CD4-positive, alpha-beta T cell (primary cell): ENCODE measurements around the gene CLOCK. TPM values are rescaled to one million over a fixed set of nuclear protein-coding genes. Genes with fewer than 3 reads are reported as not detected.
A peak's percentile ranks its signal among the peaks of the same experiment; 100 is the strongest.

Source experiments
- ATAC-seq: fragments of 200-7000 bp; cut with Tn5 transposase; one replicate; pipeline ENCODE4 v1.10.0; 2022; ENCODE audit warnings: mild to moderate bottlenecking; ENCODE audit not compliant: poor library complexity
- CTCF ChIA-PET: fragments of 350-600 bp; sonication (Branson Sonifier 250); formaldehyde crosslinking; loops from one replicate; lab custom pipeline; 2021; ENCODE audit warnings: antibody characterized with exemption, inconsistent platforms; lab: Charles Lee
- POLR2A ChIA-PET: fragments of 350-600 bp; sonication (Branson Sonifier 250); formaldehyde crosslinking; loops from one replicate; lab custom pipeline; 2021; ENCODE audit warnings: antibody characterized with exemption, inconsistent platforms; lab: Charles Lee
- DNase-seq, 14 experiments: peaks; one replicate each; pipeline ENCODE4 v3.0.0-alpha.2; 2013 to 2020; ENCODE audit warnings: mixed read lengths in 2 of 14
- H3K27ac ChIP-seq, 2 donors: one replicate each; pipeline versions ENCODE4 v1.5.1 to v1.7.0; 2013; ENCODE audit warnings: low read length in 2 of 2, low read depth in 1 of 2, mild to moderate bottlenecking in 1 of 2
- H3K27me3 ChIP-seq, 2 experiments: 1 replicate in 1 of 2; 2 replicates in 1 of 2; pipeline versions ENCODE4 v1.6.1 to v1.7.0; 2013; ENCODE audit warnings: low read length in 2 of 2, control low read depth in 1 of 2, mild to moderate bottlenecking in 1 of 2, moderate library complexity in 1 of 2; ENCODE audit not compliant: insufficient read depth in 2 of 2, control insufficient read depth in 1 of 2
- H3K36me3 ChIP-seq: one replicate; pipeline ENCODE4 v1.6.1; 2013; ENCODE audit warnings: low read length, control low read depth; ENCODE audit not compliant: insufficient read depth
- H3K4me1 ChIP-seq: one replicate; pipeline ENCODE4 v1.6.1; 2013; ENCODE audit warnings: low read length, control low read depth; ENCODE audit not compliant: insufficient read depth
- H3K4me3 ChIP-seq: one replicate; pipeline ENCODE4 v1.5.1; 2013; ENCODE audit warnings: mild to moderate bottlenecking, low read length, moderate library complexity
- H3K9me3 ChIP-seq, 2 experiments: 1 replicate in 1 of 2; 2 replicates in 1 of 2; pipeline versions ENCODE4 v1.6.1 to v1.7.0; 2013; ENCODE audit warnings: low read length in 2 of 2, mild to moderate bottlenecking in 2 of 2, control low read depth in 1 of 2, moderate library complexity in 1 of 2; ENCODE audit not compliant: control insufficient read depth in 1 of 2, insufficient read depth in 1 of 2
- H3K27ac Mint-ChIP-seq: one replicate; pipeline ENCODE4 v1.8.0; 2020; ENCODE audit warnings: mixed read lengths
- H3K27me3 Mint-ChIP-seq: one replicate; pipeline ENCODE4 v1.8.0; 2021; ENCODE audit warnings: mixed read lengths
- H3K36me3 Mint-ChIP-seq: one replicate; pipeline ENCODE4 v1.8.0; 2021; ENCODE audit warnings: low read depth, mixed read lengths
- H3K4me1 Mint-ChIP-seq: one replicate; pipeline ENCODE4 v1.8.0; 2021; ENCODE audit warnings: low read depth, mixed read lengths
- H3K4me3 Mint-ChIP-seq: one replicate; pipeline ENCODE4 v1.8.0; 2020; ENCODE audit warnings: mild to moderate bottlenecking, mixed read lengths
- H3K9me3 Mint-ChIP-seq: one replicate; pipeline ENCODE4 v1.8.0; 2020; ENCODE audit warnings: mixed read lengths
- intact Hi-C, 2 experiments: fragments of 100-400 bp; cut with DNase I in 1 of 2; cut with micrococcal nuclease in 1 of 2; formaldehyde crosslinking; loops; one replicate each; pipeline versions ENCODE4 v1.15.1 to v1.9.0; 2023 to 2025; cut with DNase I, micrococcal nuclease
- total RNA-seq, 174 experiments: library from RNA in 2 of 174; stranded (reverse) in 2 of 174; gene quantifications; one replicate each; pipeline ENCODE4 v1.2.3 and lab custom pipeline; 2021 to 2026
- TF ChIP-seq, protein P1 (sequence below): fragments of 200-600 bp; IDR thresholded peaks from one replicate; pipeline ENCODE4 v1.8.0; 2022; ENCODE audit warnings: antibody characterized with exemption, mild to moderate bottlenecking

The CLOCK gene
- total RNA-seq, 2 experiments from 2014 or later: 4.9 to 5.6 TPM

DNA sequence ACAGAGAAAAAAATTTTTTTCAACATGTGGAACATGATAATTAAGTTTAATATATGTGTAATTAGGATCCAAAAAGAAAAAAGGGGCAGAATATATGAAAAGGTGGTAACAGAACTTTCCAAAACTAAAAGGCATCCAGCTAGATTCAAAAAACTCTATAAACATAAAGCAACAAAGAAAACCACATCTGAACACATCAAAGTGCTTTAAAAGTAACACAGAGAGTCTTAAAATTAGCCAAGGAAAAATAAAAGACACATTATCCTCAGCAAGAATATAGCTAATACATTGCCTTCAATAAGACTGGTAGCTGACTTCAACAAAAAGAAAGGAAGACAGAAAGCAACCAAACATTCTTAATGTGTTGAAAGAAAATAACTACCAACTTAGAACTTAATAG is 8.2 kb downstream of the CLOCK start:
- intact Hi-C loops: no loop called here
- Mint-ChIP-seq H3K4me1 (peaks cover 49% of the 10 kb centered on the region), H3K36me3 (peaks cover 16% of the 10 kb centered on the region), H3K27ac (peak overlapping the region; percentile 10), H3K4me3 (peak overlapping the region; percentile 23), H3K9me3 (no peaks in the 10 kb centered on the region), H3K27me3 (no peaks in the 10 kb centered on the region)
- H3K4me3 ChIP-seq: no peak overlapping the region
- peak in 1 of 14 experiments; percentile 19 for DNase-seq
- ChIA-PET CTCF (interaction anchor here (0.5 to 1.3 kb wide), 3 partner anchors 11 to 1367 kb away, joined by 3 to 4 read pairs (median 3); no protein-coding TSS in a partner anchor), POLR2A (interaction anchor here (1.4 to 2.0 kb wide), 2 partner anchors 8 to 11 kb away, joined by 3 to 8 read pairs; partner anchors contain the start of gene CLOCK)
- ATAC-seq: no peak
- H3K27me3 ChIP-seq: no peaks in the 10 kb centered on the region
- H3K27ac ChIP-seq: no peak overlapping the region
- H3K4me1 ChIP-seq: peaks cover 12% of the 10 kb centered on the region
- no peaks in the 10 kb centered on the region for H3K36me3 ChIP-seq
- TF ChIP-seq, protein P1, sequence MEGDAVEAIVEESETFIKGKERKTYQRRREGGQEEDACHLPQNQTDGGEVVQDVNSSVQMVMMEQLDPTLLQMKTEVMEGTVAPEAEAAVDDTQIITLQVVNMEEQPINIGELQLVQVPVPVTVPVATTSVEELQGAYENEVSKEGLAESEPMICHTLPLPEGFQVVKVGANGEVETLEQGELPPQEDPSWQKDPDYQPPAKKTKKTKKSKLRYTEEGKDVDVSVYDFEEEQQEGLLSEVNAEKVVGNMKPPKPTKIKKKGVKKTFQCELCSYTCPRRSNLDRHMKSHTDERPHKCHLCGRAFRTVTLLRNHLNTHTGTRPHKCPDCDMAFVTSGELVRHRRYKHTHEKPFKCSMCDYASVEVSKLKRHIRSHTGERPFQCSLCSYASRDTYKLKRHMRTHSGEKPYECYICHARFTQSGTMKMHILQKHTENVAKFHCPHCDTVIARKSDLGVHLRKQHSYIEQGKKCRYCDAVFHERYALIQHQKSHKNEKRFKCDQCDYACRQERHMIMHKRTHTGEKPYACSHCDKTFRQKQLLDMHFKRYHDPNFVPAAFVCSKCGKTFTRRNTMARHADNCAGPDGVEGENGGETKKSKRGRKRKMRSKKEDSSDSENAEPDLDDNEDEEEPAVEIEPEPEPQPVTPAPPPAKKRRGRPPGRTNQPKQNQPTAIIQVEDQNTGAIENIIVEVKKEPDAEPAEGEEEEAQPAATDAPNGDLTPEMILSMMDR: no peak
- H3K9me3 ChIP-seq: no peaks in the 10 kb centered on the region

GRCh38 chr4:55534306-55534705 is 12.4 kb downstream of the CLOCK start:
- no peak for DNase-seq
- POLR2A ChIA-PET: interaction anchor here (2.1 kb wide), 1 partner anchor 11 kb away, joined by 5 read pairs; no protein-coding TSS in a partner anchor
- Histone ChIP-seq H3K9me3 (peaks cover 6% of the 10 kb centered on the region in 2 experiments), H3K4me3 (no peak overlapping the region), H3K27ac (no peak overlapping the region), H3K27me3 (no peaks in the 10 kb centered on the region), H3K4me1 (peaks cover 6% of the 10 kb centered on the region), H3K36me3 (no peaks in the 10 kb centered on the region)
- no peak for ATAC-seq
- peaks cover 55% of the 10 kb centered on the region for H3K36me3 Mint-ChIP-seq
- TF ChIP-seq, protein P1: no peak
- CTCF ChIA-PET: interaction anchor here (0.7 to 1.4 kb wide), 2 partner anchors 9 to 11 kb away, joined by 3 read pairs; no protein-coding TSS in a partner anchor
- intact Hi-C loops: no loop called here
- peaks cover 32% of the 10 kb centered on the region for H3K4me1 Mint-ChIP-seq
- H3K9me3 Mint-ChIP-seq: peaks cover 5% of the 10 kb centered on the region
- no peaks in the 10 kb centered on the region for H3K27me3 Mint-ChIP-seq
- H3K4me3 Mint-ChIP-seq: no peak overlapping the region
- no peak overlapping the region for H3K27ac Mint-ChIP-seq

- DNase-seq (no peak), ATAC-seq (no peak)
- ChIA-PET POLR2A (interaction anchor here (1.5 kb wide), 1 partner anchor 15 kb away, joined by 3 read pairs; no protein-coding TSS in a partner anchor), CTCF (no interaction called here)
- no peak overlapping the region for H3K27ac ChIP-seq
- peaks cover 5% of the 10 kb centered on the region for H3K9me3 Mint-ChIP-seq
- H3K4me1 ChIP-seq: no peaks in the 10 kb centered on the region
- peaks cover 6% of the 10 kb centered on the region in 2 experiments for H3K9me3 ChIP-seq
- H3K27ac Mint-ChIP-seq: no peak overlapping the region
- intact Hi-C loops: no loop called here
- H3K4me3 ChIP-seq: no peak overlapping the region
- H3K27me3 Mint-ChIP-seq: no peaks in the 10 kb centered on the region
- peaks cover 58% of the 10 kb centered on the region for H3K36me3 Mint-ChIP-seq
- peaks cover 24% of the 10 kb centered on the region for H3K4me1 Mint-ChIP-seq
- H3K27me3 ChIP-seq: no peaks in the 10 kb centered on the region
- TF ChIP-seq, protein P1: no peak
- H3K36me3 ChIP-seq: no peaks in the 10 kb centered on the region
- no peak overlapping the region for H3K4me3 Mint-ChIP-seq
Observed at GRCh38 chr4:55530691-55531090, 16.0 kb downstream of the CLOCK start.
